ENCODE results near the gene VAV2. TPM values are rescaled to one million over a fixed set of nuclear protein-coding genes. Genes with fewer than 3 reads are reported as not detected.

The VAV2 gene
- total and polyA plus RNA-seq, 2 of the 4 experiments (the other 2 are of a cell fraction): 10.8 to 13.4 TPM

GRCh38 chr9:133938753-133939152 lies 53.4 kb downstream of the VAV2 start:
- Histone ChIP-seq H3K56ac (ENCODE audit: extremely low read depth, insufficient read depth, low read length) (no peak overlapping the region), H4K91ac (ENCODE audit: insufficient read depth, low read depth, low read length) (no peak overlapping the region), H3K9ac (ENCODE audit: low read depth, low read length) (no peak overlapping the region), H3K4me3 (ENCODE audit: insufficient read depth, low read depth, low read length) (no peak overlapping the region), H3K79me1 (ENCODE audit: low read depth in 1 of 2, low read length in 2 of 2) (peaks cover 19 to 75% of the 10 kb centered on the region in 2 experiments), H3K14ac (replicated peaks; ENCODE audit: low read depth, low read length) (no peak overlapping the region), H4K8ac (ENCODE audit: low read depth in 2 of 2, low read length in 2 of 2) (no peak overlapping the region), H4K5ac (ENCODE audit: low read depth, low read length) (no peak overlapping the region), H3K27me3 (ENCODE audit: control insufficient read depth, insufficient read depth, low read length) (no peaks in the 10 kb centered on the region), H3K36me3 (ENCODE audit: control insufficient read depth, insufficient read depth, low read length) (peaks cover 12% of the 10 kb centered on the region), H3K4me1 (ENCODE audit: control insufficient read depth, insufficient read depth, low read length) (peaks cover 12% of the 10 kb centered on the region), H2BK20ac (ENCODE audit: low read depth, low read length) (no peak overlapping the region), H2BK15ac (ENCODE audit: low read depth, low read length) (no peak overlapping the region), H3K27ac (ENCODE audit: insufficient read depth, low read length) (no peak overlapping the region), H2BK5ac (ENCODE audit: low read depth, low read length, poor library complexity, severe bottlenecking) (no peak overlapping the region), H2AK5ac (ENCODE audit: low read depth, low read length) (no peak overlapping the region), H3K9me1 (ENCODE audit: insufficient read depth, low read length) (peaks cover 16% of the 10 kb centered on the region), H3K9me3 (ENCODE audit: control insufficient read depth, insufficient read depth, low read length) (no peaks in the 10 kb centered on the region), H2AFZ (replicated peaks; ENCODE audit: low read length, poor library complexity) (no peak overlapping the region), H4K20me1 (ENCODE audit: insufficient read depth, low read length) (peaks cover 63% of the 10 kb centered on the region), H3K23ac (ENCODE audit: low read depth, low read length) (no peak overlapping the region), H2BK120ac (ENCODE audit: low read depth, low read length) (no peak overlapping the region), H3K4me2 (ENCODE audit: low read depth, low read length) (no peak overlapping the region), H2AK9ac (replicated peaks; ENCODE audit: low read depth, low read length, poor library complexity) (peak overlapping the region; percentile 63), H3K4ac (ENCODE audit: low read depth, low read length) (no peak overlapping the region), H3K18ac (ENCODE audit: low read depth, low read length) (no peak overlapping the region)
- DNase-seq (no peak), ATAC-seq (ENCODE audit: low read depth) (no peak)
- dilution Hi-C loops (cut with HindIII; ENCODE audit: low sequenced_read_pairs, unreplicated experiment): no loop called here
- intact Hi-C loops (cut with micrococcal nuclease): no loop called here
- POLR2A ChIA-PET (ENCODE audit: unreplicated experiment): no interaction called here
- 83% methylated on average over 8 of the region's 14 CpGs; no CpG with 5 or more reads in 1 of the 2 experiments for WGBS, 2 experiments (ENCODE audit: extremely low coverage in 2 of 2, insufficient read length in 1 of 2)
- TF ChIP-seq MAFK (IDR thresholded peaks at IDR 0.05; ENCODE audit: low read depth, low read length) (no peak), NFE2L2 (IDR thresholded peaks at IDR 0.05; ENCODE audit: low read depth, low read length) (no peak), POLR2A (IDR thresholded peaks at IDR 0.05; ENCODE audit: low read depth, low read length) (no peak), MAZ (IDR thresholded peaks at IDR 0.05; ENCODE audit: borderline replicate concordance, low read depth, low read length) (no peak), CEBPB (IDR thresholded peaks at IDR 0.05; ENCODE audit: low read depth, low read length) (no peak), MXI1 (IDR thresholded peaks at IDR 0.05; ENCODE audit: borderline replicate concordance, low read depth, low read length) (no peak), RAD21 (IDR thresholded peaks at IDR 0.05; ENCODE audit: low read length) (no peak), USF2 (IDR thresholded peaks at IDR 0.05; ENCODE audit: low read depth, low read length) (no peak), BHLHE40 (IDR thresholded peaks at IDR 0.05; ENCODE audit: low read depth, low read length) (no peak), ELK1 (IDR thresholded peaks at IDR 0.05; ENCODE audit: borderline replicate concordance, low read depth, low read length) (no peak), CHD1 (IDR thresholded peaks at IDR 0.05; ENCODE audit: low read depth, low read length) (no peak), RCOR1 (IDR thresholded peaks at IDR 0.05; ENCODE audit: insufficient replicate concordance, low read length) (no peak), RFX5 (IDR thresholded peaks at IDR 0.05; ENCODE audit: low read depth, low read length) (no peak), CTCF (conservative IDR thresholded peaks at IDR 0.05; ENCODE audit: low read depth, low read length) (no peak), SMC3 (IDR thresholded peaks at IDR 0.05; ENCODE audit: low read depth, low read length) (no peak), FOS (IDR thresholded peaks at IDR 0.05; ENCODE audit: low read depth, low read length) (no peak)
- no TSS peak for BruUV-seq (replicated peaks)
- in situ Hi-C loops (cut with MboI; ENCODE audit: low sequenced_read_pairs): no loop called here
- CTCF ChIA-PET: no interaction called here
